ENCODE measurements around the gene HIC2.
"Not testable (repeated sequence)": the region's sequence is repeated elsewhere in the genome, so short reads cannot be mapped to it uniquely, and the experiment has no call there.

HIC2 gene

GRCh38 chr22:21435998-21436810 lies 19.0 kb downstream of the HIC2 start:
- DNase-seq (ENCODE audit: low spot score): not testable (repeated sequence)

GRCh38 chr22:21438013-21438412 lies 20.8 kb downstream of the HIC2 start:
- DNase-seq (ENCODE audit: low spot score): not testable (repeated sequence)

- not testable (repeated sequence) for DNase-seq (ENCODE audit: low spot score)
These were observed 23.0 kb downstream of the HIC2 start for GRCh38 chr22:21440018-21440636.

GRCh38 chr22:21440676-21441075 lies 23.5 kb downstream of the HIC2 start:
- not testable (repeated sequence) for DNase-seq (ENCODE audit: low spot score)

GRCh38 chr22:21441170-21441569 lies 24.0 kb downstream of the HIC2 start:
- not testable (repeated sequence) for DNase-seq (ENCODE audit: low spot score)

- not testable (repeated sequence) for DNase-seq (ENCODE audit: low spot score)
These were observed 25.0 kb downstream of the HIC2 start for GRCh38 chr22:21442123-21442522.

- not testable (repeated sequence) for DNase-seq (ENCODE audit: low spot score)
These were observed 25.5 kb downstream of the HIC2 start for GRCh38 chr22:21442646-21443045.

- no peak for DNase-seq (ENCODE audit: low spot score)
These were observed 26.0 kb downstream of the HIC2 start for GRCh38 chr22:21443057-21443734.

GRCh38 chr22:21443735-21444421 lies 26.7 kb downstream of the HIC2 start:
- DNase-seq (ENCODE audit: low spot score): no peak

GRCh38 chr22:21444701-21445436 lies 27.7 kb downstream of the HIC2 start:
- no peak for DNase-seq (ENCODE audit: low spot score)

GRCh38 chr22:21445437-21446127 lies 28.4 kb downstream of the HIC2 start:
- no peak for DNase-seq (ENCODE audit: low spot score)

GRCh38 chr22:21446128-21446826 lies 29.1 kb downstream of the HIC2 start:
- DNase-seq (ENCODE audit: low spot score): no peak

GRCh38 chr22:21446827-21447690 lies 29.9 kb downstream of the HIC2 start:
- no peak for DNase-seq (ENCODE audit: low spot score)

- no peak for DNase-seq (ENCODE audit: low spot score)
These were observed 30.7 kb downstream of the HIC2 start for GRCh38 chr22:21447694-21448402.

- no peak for DNase-seq (ENCODE audit: low spot score)
These were observed 31.7 kb downstream of the HIC2 start for GRCh38 chr22:21448627-21449416.

- DNase-seq (ENCODE audit: low spot score): no peak
These were observed 32.6 kb downstream of the HIC2 start for GRCh38 chr22:21449531-21450319.

GRCh38 chr22:21450320-21450831 lies 33.2 kb downstream of the HIC2 start:
- DNase-seq (ENCODE audit: low spot score): no peak
